ENCODE data around the gene SPATS2L. TPM values are rescaled to one million over a fixed set of nuclear protein-coding genes. Genes with fewer than 3 reads are reported as not detected.

The SPATS2L gene
- total and polyA plus RNA-seq, 2 donors (not counting 1 experiment from before 2014, with no cell fraction given), result 0.27 to 0.44 TPM

DNA sequence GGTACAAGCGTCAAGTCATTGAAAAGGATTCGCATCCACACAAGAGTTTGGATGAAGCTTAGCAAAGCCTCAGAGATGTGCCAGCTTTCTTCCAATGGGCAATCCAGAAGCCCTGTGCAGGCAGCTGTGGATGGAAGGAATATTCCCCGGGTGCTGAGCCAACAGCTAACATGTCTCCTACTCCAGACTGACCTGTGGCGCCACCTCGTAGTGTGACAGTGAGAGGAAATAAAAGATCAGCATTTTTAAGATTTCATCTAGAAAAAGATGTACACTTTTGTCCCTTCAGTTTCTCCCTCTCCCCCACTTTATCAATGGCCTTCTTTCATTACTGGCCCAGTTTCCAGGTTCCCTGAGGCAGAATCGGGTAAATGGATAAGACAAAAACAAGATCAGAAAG, 48.9 kb upstream of the SPATS2L start:
- Mint-ChIP-seq H3K9me3 (ENCODE audit: insufficient read depth) (no peaks in the 10 kb centered on the region), H3K4me3 (no peak overlapping the region), H3K27me3 (peaks cover 10% of the 10 kb centered on the region), H3K4me1 (no peaks in the 10 kb centered on the region), H3K27ac (no peak overlapping the region)
- no peaks in the 10 kb centered on the region for H3K4me1 ChIP-seq (ENCODE audit: control insufficient read depth in 2 of 2, insufficient read depth in 2 of 2, low read length in 2 of 2)
- no peak overlapping the region for H3K4me2 ChIP-seq (replicated peaks; ENCODE audit: low read depth, low read length, poor library complexity, severe bottlenecking)
- no peaks in the 10 kb centered on the region for H4K20me1 ChIP-seq (ENCODE audit: control insufficient read depth, insufficient read depth, low read length, poor library complexity, severe bottlenecking)
- no peaks in the 10 kb centered on the region for H3K36me3 ChIP-seq (replicated peaks in 1 of 2; ENCODE audit: control extremely low read depth in 1 of 2, control insufficient read depth in 1 of 2, extremely low read depth in 1 of 2, insufficient read depth in 2 of 2, low read length in 1 of 2)
- H3K27ac ChIP-seq (ENCODE audit: low read length in 2 of 2), result no peak overlapping the region
- intact Hi-C loops (cut with micrococcal nuclease), result no loop called here
- TF ChIP-seq EZH2 (IDR thresholded peaks at IDR 0.05; ENCODE audit: borderline replicate concordance, insufficient read depth, low read depth, low read length, poor library complexity, severe bottlenecking), result no peak
- TF ChIP-seq, protein P1, sequence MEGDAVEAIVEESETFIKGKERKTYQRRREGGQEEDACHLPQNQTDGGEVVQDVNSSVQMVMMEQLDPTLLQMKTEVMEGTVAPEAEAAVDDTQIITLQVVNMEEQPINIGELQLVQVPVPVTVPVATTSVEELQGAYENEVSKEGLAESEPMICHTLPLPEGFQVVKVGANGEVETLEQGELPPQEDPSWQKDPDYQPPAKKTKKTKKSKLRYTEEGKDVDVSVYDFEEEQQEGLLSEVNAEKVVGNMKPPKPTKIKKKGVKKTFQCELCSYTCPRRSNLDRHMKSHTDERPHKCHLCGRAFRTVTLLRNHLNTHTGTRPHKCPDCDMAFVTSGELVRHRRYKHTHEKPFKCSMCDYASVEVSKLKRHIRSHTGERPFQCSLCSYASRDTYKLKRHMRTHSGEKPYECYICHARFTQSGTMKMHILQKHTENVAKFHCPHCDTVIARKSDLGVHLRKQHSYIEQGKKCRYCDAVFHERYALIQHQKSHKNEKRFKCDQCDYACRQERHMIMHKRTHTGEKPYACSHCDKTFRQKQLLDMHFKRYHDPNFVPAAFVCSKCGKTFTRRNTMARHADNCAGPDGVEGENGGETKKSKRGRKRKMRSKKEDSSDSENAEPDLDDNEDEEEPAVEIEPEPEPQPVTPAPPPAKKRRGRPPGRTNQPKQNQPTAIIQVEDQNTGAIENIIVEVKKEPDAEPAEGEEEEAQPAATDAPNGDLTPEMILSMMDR (IDR thresholded peaks at IDR 0.05), result no peak
- DNase-seq (no peak), ATAC-seq (ENCODE audit: low read depth) (no peak)
- H2AFZ ChIP-seq (ENCODE audit: insufficient read depth, low read depth, low read length, poor library complexity, severe bottlenecking), result no peak overlapping the region
- H3K27me3 ChIP-seq (replicated peaks in 1 of 4; ENCODE audit: control extremely low read depth in 1 of 4, control insufficient read depth in 3 of 4, insufficient read depth in 4 of 4, low read length in 3 of 4), result peaks cover 0 to 3% (median 0%) of the 10 kb centered on the region in 4 experiments
- no peak overlapping the region for H3K9ac ChIP-seq (ENCODE audit: low read length)
- 88% methylated on average over 4 of the region's 6 CpGs for WGBS (ENCODE audit: insufficient coverage)
- H3K79me2 ChIP-seq (ENCODE audit: control insufficient read depth, insufficient read depth, low read length), result no peaks in the 10 kb centered on the region
- no peak overlapping the region for H3K4me3 ChIP-seq (ENCODE audit: control extremely low read depth in 1 of 5, extremely low read depth in 1 of 5, insufficient read depth in 1 of 5, low read depth in 2 of 5, low read length in 4 of 5)
- POLR2A ChIA-PET, result no interaction called here
- no peaks in the 10 kb centered on the region for H3K9me3 ChIP-seq (ENCODE audit: control extremely low read depth in 1 of 3, control insufficient read depth in 2 of 3, insufficient read depth in 1 of 3, low read length in 2 of 3)
- CTCF ChIA-PET, result no interaction called here

DNA sequence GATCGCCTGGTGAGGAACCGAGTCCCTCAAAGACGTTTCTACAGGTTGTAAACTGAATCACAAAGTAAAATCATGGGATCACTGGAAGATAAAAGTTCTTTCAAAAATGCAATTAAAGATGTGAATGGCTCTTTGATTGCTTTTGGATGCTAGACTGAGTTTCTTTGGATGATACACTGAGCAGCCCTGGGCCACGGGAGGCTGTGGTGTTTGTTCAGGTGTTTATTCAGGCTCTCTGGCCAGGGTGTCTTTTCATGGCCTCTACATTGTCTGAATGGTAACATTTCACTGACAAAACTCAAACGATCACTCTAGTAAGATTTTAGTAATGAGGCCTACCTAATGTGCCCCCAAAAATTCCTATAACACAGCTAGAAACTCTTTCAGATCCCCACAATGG, 48.4 kb upstream of the SPATS2L start:
- no peaks in the 10 kb centered on the region for H3K27me3 ChIP-seq (replicated peaks in 1 of 4; ENCODE audit: control extremely low read depth in 1 of 4, control insufficient read depth in 3 of 4, insufficient read depth in 4 of 4, low read length in 3 of 4)
- H3K79me2 ChIP-seq (ENCODE audit: control insufficient read depth, insufficient read depth, low read length), result no peaks in the 10 kb centered on the region
- DNase-seq (no peak), ATAC-seq (ENCODE audit: low read depth) (no peak)
- peaks cover 10% of the 10 kb centered on the region for H3K27me3 Mint-ChIP-seq
- H3K4me2 ChIP-seq (replicated peaks; ENCODE audit: low read depth, low read length, poor library complexity, severe bottlenecking), result no peak overlapping the region
- H3K9me3 Mint-ChIP-seq (ENCODE audit: insufficient read depth), result no peaks in the 10 kb centered on the region
- H3K36me3 ChIP-seq (replicated peaks in 1 of 2; ENCODE audit: control extremely low read depth in 1 of 2, control insufficient read depth in 1 of 2, extremely low read depth in 1 of 2, insufficient read depth in 2 of 2, low read length in 1 of 2), result no peaks in the 10 kb centered on the region
- no CpG with 5 or more reads among the region's 5 CpGs for WGBS (ENCODE audit: insufficient coverage)
- TF ChIP-seq EZH2 (IDR thresholded peaks at IDR 0.05; ENCODE audit: borderline replicate concordance, insufficient read depth, low read depth, low read length, poor library complexity, severe bottlenecking), result no peak
- TF ChIP-seq, protein P1 (IDR thresholded peaks at IDR 0.05), result no peak
- no peaks in the 10 kb centered on the region for H3K4me1 ChIP-seq (ENCODE audit: control insufficient read depth in 2 of 2, insufficient read depth in 2 of 2, low read length in 2 of 2)
- intact Hi-C loops (cut with micrococcal nuclease), result no loop called here
- no peak overlapping the region for H2AFZ ChIP-seq (ENCODE audit: insufficient read depth, low read depth, low read length, poor library complexity, severe bottlenecking)
- POLR2A ChIA-PET, result no interaction called here
- CTCF ChIA-PET, result no interaction called here
- H3K27ac ChIP-seq (ENCODE audit: low read length in 2 of 2), result no peak overlapping the region
- no peak overlapping the region for H3K9ac ChIP-seq (ENCODE audit: low read length)
- no peaks in the 10 kb centered on the region for H4K20me1 ChIP-seq (ENCODE audit: control insufficient read depth, insufficient read depth, low read length, poor library complexity, severe bottlenecking)
- no peak overlapping the region for H3K27ac Mint-ChIP-seq
- H3K4me3 ChIP-seq (ENCODE audit: control extremely low read depth in 1 of 5, extremely low read depth in 1 of 5, insufficient read depth in 1 of 5, low read depth in 2 of 5, low read length in 4 of 5), result no peak overlapping the region
- H3K4me3 Mint-ChIP-seq, result no peak overlapping the region
- no peaks in the 10 kb centered on the region for H3K4me1 Mint-ChIP-seq
- H3K9me3 ChIP-seq (ENCODE audit: control extremely low read depth in 1 of 3, control insufficient read depth in 2 of 3, insufficient read depth in 1 of 3, low read length in 2 of 3), result no peaks in the 10 kb centered on the region
